ENCODE results near the gene PARP2.

- TF ChIP-seq CTCF (IDR thresholded peaks at IDR 0.05; ENCODE audit: low read length) (no peak), EZH2 (optimal IDR thresholded peaks at IDR 0.05; ENCODE audit: low read depth, low read length) (no peak)
Measured at GRCh38 chr14:20341646-20342045, 1.8 kb upstream of the PARP2 start.
